Activated CD8-positive, alpha-beta memory T cell treated with anti-CD3 and anti-CD28 coated beads for 48 hours (primary cell): ENCODE results near the gene FLRT1.

ENCODE experiments used
- DNase-seq, 3 experiments: peaks; one replicate each; pipeline ENCODE4 v3.0.0-alpha.2; 2020; ENCODE audit warnings: low read depth in 2 of 3, low spot score in 2 of 3

Gene FLRT1

DNA sequence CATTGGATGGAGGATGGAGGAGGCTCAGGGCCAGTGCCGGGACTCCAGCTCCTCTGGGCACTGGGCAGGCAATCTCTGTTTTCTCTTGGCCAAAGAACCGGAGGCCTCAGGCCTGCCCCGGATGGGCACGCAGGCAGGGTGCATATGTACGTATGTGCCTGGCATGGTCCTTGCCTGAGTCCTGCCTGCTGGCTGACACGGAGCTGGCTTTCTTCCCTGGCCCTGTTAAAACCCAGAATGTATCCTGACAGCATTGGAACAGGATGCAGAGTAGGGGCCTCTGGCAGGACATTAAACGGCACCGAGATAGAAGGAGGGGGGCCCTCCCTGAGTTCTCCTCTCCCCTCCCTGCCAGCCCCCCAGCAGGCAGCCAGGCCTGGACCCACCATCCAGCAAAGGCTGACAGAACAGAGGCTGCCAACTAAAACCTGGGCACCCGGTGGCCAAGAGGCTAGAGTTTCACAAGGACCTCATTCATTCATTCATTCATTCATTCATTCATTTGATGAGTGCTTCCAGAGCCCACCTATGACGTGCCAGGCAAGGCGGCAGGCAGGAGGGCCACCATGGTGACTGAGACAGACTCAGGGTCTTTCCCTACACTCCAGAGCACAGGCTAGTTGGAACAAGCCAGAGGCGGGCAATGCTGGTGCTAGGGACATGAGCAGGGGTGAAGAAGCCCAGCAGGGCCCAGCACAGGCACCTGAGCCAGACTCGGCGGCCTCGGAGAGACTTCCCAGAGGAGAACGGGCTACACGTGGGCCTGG is 28.8 kb downstream of the FLRT1 start:
- no peak for DNase-seq

GRCh38 chr11:64065141-64065465 is 29.4 kb downstream of the FLRT1 start:
- no peak for DNase-seq

- DNase-seq, result no peak
Observed at GRCh38 chr11:64065712-64066111, 30.0 kb downstream of the FLRT1 start.

GRCh38 chr11:64067230-64067993 is 31.7 kb downstream of the FLRT1 start:
- no peak for DNase-seq

DNA sequence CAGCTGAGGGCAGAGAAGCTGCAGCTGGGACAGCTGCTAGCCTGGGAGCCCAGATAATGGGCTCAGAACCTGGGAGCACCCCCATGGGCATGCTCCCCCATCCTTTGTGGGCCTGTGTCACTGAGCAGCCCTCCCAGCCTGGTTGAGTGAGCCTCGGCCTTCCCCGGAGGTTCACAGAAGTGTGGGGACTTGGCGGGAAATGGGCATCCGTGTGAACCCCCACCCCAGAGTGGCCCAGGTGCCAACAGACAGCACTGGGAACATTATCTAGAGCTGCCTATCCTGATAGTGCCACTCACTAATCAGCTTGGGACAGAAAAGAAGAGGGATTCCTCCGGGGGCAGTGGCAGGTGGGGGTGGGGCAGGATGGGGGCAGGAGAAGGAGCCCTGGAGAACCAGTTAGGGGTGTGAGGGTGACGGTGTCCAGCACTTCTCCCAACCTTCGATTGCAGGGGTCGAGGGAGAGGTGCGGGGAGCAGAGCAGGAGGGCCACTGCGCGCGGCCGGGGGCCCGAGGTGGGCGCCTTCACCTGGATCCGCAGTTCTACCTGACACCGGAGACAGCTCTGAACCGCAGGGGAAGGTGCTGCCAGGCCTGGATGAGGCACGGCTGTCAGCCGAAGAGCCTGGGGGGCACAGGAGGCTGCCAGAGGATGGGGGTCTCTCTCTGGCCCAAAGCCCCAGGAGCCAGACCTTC is 33.1 kb downstream of the FLRT1 start:
- no peak for DNase-seq

- DNase-seq, result no peak
Observed at GRCh38 chr11:64069401-64070313, 33.9 kb downstream of the FLRT1 start.

- no peak for DNase-seq
Observed at GRCh38 chr11:64070314-64070681, 34.6 kb downstream of the FLRT1 start.

GRCh38 chr11:64071849-64072248 is 36.1 kb downstream of the FLRT1 start:
- no peak for DNase-seq

DNA sequence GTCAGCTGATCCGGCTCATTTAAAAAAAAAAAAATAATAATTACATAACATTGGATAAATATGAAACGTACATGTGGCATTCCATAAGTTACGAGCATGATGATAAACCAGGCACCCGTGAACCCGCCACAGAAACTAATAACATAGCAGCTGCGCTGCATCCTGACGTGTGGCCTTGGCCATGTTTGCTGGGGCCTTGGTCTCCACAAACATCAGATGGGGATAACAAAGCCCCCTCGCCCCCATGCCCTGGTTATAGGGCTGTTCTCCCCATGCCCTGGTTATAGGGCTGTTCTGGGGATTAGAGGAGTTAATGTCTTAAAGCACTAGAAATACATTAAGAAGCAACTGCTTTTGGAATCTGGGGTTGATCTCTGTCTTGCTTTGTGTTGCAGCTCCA is 36.7 kb downstream of the FLRT1 start:
- no peak for DNase-seq

- DNase-seq, result no peak
Observed at GRCh38 chr11:64072871-64073270, 37.1 kb downstream of the FLRT1 start.

GRCh38 chr11:64073542-64073941 is 37.8 kb downstream of the FLRT1 start:
- DNase-seq, result no peak

- no peak for DNase-seq
Observed at GRCh38 chr11:64074239-64074638, 38.5 kb downstream of the FLRT1 start.

- DNase-seq, result no peak
Observed at GRCh38 chr11:64076758-64077157, 41.0 kb downstream of the FLRT1 start.

DNA sequence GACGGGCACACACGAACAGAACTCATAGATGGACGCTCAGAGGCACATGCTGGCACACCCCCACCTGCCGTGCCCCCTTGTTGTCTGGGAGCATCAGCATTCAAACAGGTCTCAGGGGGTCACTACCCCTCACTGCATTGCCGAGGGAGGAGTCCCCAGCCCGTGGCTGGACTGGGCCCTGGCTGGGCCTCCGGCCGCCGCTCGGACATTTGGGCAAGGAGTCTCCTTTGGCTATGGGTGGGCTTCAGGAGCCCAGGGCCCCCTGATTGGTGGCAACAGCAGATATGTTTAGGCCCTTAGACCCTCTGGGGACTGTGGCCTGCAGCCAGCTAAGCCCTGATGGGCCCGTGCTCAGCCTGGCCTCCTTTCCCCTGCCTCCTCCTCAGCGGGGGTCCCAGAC is 41.9 kb downstream of the FLRT1 start:
- no peak for DNase-seq

- DNase-seq, result no peak
Observed at GRCh38 chr11:64078284-64078683, 42.6 kb downstream of the FLRT1 start.

- no peak for DNase-seq
Observed at GRCh38 chr11:64078905-64079304, 43.2 kb downstream of the FLRT1 start.

- DNase-seq, result no peak
Observed at GRCh38 chr11:64080390-64080789, 44.7 kb downstream of the FLRT1 start.

- DNase-seq, result no peak
Observed at GRCh38 chr11:64081745-64082442, 46.2 kb downstream of the FLRT1 start.

DNA sequence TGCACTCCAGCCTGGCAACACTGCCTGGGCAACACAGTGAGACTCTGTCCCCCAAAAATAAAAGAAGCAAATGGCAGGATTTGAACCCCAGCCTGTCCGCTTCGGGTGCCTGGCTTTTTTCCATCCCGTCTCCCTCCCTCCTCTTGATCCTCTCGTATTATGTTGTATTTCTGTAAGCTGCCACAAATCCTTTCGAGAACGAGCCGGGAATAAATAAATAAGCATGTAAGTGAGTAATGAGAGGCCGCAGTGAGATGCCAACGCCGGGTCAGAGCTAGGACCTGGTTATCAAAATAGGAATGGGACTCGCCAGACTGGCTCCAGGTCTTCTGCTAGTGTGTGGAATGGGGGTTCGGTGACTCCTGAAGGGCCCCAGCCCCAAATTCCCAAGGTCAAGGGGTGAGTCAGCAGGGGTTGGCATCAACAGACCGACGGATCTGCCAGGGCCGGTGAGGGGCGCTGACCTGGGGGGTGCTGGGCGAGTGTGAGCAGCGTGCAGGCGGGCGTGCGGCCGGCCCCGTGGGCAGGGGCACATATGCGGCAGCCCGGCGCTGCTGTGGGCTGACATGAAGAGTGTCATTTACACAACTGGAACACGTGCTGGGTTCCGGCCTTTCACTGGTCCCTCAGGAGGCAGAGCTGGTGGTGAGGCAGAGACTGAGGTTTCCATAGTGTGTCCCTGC is 47.8 kb downstream of the FLRT1 start:
- DNase-seq, result no peak
